ENCODE measurements around the gene PSMB7.

Gene PSMB7

DNA sequence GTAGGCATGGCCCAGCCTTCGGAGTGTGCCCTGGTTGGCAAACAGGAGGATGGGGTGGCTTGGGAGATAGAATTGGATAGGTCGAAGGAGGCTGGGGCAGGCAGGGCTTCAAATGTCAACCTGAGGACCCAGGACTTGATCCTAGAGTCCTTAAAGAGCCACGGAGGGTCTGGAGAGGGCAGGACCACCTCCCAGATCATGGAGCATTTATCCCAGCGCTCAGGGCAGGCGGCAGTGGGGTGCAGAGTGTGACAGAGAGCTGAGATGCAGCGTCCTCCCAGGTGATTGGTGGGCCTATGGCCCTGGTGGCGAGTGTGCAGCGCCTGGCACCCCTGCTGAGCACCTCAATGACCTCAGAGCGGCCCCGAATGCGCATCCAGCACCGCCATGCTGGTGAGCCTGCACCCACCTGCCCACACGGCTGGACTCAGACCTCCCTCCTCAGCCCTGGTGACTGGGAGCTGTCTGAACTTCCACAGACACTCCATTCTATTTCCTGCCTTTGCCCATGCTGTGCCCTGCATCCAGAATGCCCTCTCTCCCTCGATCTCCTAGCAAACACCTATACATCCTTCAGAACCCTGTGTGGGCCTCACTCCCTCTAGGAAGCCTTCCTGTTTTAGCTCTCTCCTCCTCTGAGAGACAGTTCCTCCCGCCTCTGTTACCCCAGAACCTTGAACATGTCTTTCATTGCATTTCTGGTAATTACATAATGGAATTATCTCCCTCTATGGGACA is 41.3 kb upstream of the PSMB7 start:
- POLR2A ChIA-PET, result no interaction called here
- TF ChIP-seq SETDB1 (IDR thresholded peaks at IDR 0.05; ENCODE audit: insufficient read length, low read length), result no peak
- TF ChIP-seq GLIS1 (tag by site-specific recombination; IDR thresholded peaks at IDR 0.05), result no peak
- TF ChIP-seq ZFP3 (tag by site-specific recombination; IDR thresholded peaks at IDR 0.05; ENCODE audit: low read depth), result peak; percentile 58; the same call in 1 of the 2 replicates
- TF ChIP-seq ZNF791 (tag by site-specific recombination; IDR thresholded peaks at IDR 0.05), result no peak
- no peak for TF ChIP-seq ZSCAN18 (tag by site-specific recombination; IDR thresholded peaks at IDR 0.05)
- no peak for TF ChIP-seq PRDM6 (tag by site-specific recombination; IDR thresholded peaks at IDR 0.05)
- CTCF ChIA-PET, result interaction anchor here (0.6 to 1.2 kb wide), 3 partner anchors 9 to 330 kb away, joined by 3 to 4 read pairs (median 3); no protein-coding TSS in a partner anchor
- Histone ChIP-seq H3K4me3 (ENCODE audit: low read depth, low read length) (no peak overlapping the region), H3K4me1 (ENCODE audit: control insufficient read depth, insufficient read depth, low read length) (no peaks in the 10 kb centered on the region), H3K27ac (ENCODE audit: extremely low read depth, low read depth, low read length) (no peak overlapping the region), H3K36me3 (ENCODE audit: control insufficient read depth in 2 of 2, insufficient read depth in 1 of 2, low read length in 2 of 2) (no peaks in the 10 kb centered on the region), H3K9me3 (ENCODE audit: control insufficient read depth, insufficient read depth, low read depth, low read length) (no peaks in the 10 kb centered on the region)

- H3K9me3 ChIP-seq (ENCODE audit: control insufficient read depth, insufficient read depth, low read depth, low read length), result no peaks in the 10 kb centered on the region
- no peak overlapping the region for H3K4me3 ChIP-seq (ENCODE audit: low read depth, low read length)
- no peak overlapping the region for H3K27ac ChIP-seq (ENCODE audit: extremely low read depth, low read depth, low read length)
- H3K4me1 ChIP-seq (ENCODE audit: control insufficient read depth, insufficient read depth, low read length), result no peaks in the 10 kb centered on the region
- ChIA-PET POLR2A (no interaction called here), CTCF (interaction anchor here (0.6 kb wide), 1 partner anchor 77 kb away, joined by 4 read pairs; no protein-coding TSS in a partner anchor)
- no peaks in the 10 kb centered on the region for H3K36me3 ChIP-seq (ENCODE audit: control insufficient read depth in 2 of 2, insufficient read depth in 1 of 2, low read length in 2 of 2)
- TF ChIP-seq ZNF510 (tag by site-specific recombination; IDR thresholded peaks at IDR 0.05; ENCODE audit: insufficient replicate concordance) (no peak), ZBTB48 (tag by site-specific recombination; IDR thresholded peaks at IDR 0.05) (no peak)
- TF ChIP-seq, protein P1, sequence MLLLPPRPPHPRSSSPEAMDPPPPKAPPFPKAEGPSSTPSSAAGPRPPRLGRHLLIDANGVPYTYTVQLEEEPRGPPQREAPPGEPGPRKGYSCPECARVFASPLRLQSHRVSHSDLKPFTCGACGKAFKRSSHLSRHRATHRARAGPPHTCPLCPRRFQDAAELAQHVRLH (tag by site-specific recombination; IDR thresholded peaks at IDR 0.05), result peak; percentile 10; the same call in 1 of the 2 replicates
Measured at GRCh38 chr9:124455820-124456219, 40.6 kb upstream of the PSMB7 start.

GRCh38 chr9:124454791-124455443 is 39.7 kb upstream of the PSMB7 start:
- POLR2A ChIA-PET, result interaction anchor here (1.4 kb wide), 1 partner anchor 11 kb away, joined by 5 read pairs; no protein-coding TSS in a partner anchor
- H3K27ac ChIP-seq (ENCODE audit: extremely low read depth, low read depth, low read length), result no peak overlapping the region
- H3K36me3 ChIP-seq (ENCODE audit: control insufficient read depth in 2 of 2, insufficient read depth in 1 of 2, low read length in 2 of 2), result no peaks in the 10 kb centered on the region
- H3K4me1 ChIP-seq (ENCODE audit: control insufficient read depth, insufficient read depth, low read length), result no peaks in the 10 kb centered on the region; the same call in 1 of the 2 replicates
- H3K4me3 ChIP-seq (ENCODE audit: low read depth, low read length), result no peak overlapping the region
- no peak for TF ChIP-seq ZNF670 (tag by site-specific recombination; IDR thresholded peaks at IDR 0.05; ENCODE audit: low read depth)
- no peak for TF ChIP-seq ZNF211 (tag by site-specific recombination; IDR thresholded peaks at IDR 0.05; ENCODE audit: low read depth)
- TF ChIP-seq KLF7 (tag by site-specific recombination; IDR thresholded peaks at IDR 0.05; ENCODE audit: borderline replicate concordance), result no peak
- TF ChIP-seq ZNF302 (tag by site-specific recombination; IDR thresholded peaks at IDR 0.05; ENCODE audit: low read depth), result no peak
- no peak for TF ChIP-seq ZNF292 (tag by site-specific recombination; IDR thresholded peaks at IDR 0.05; ENCODE audit: borderline replicate concordance, low read depth)
- no peak for TF ChIP-seq ZSCAN30 (tag by site-specific recombination; IDR thresholded peaks at IDR 0.05)
- no peak for TF ChIP-seq ZNF707 (tag by site-specific recombination; IDR thresholded peaks at IDR 0.05)
- TF ChIP-seq, protein P2, sequence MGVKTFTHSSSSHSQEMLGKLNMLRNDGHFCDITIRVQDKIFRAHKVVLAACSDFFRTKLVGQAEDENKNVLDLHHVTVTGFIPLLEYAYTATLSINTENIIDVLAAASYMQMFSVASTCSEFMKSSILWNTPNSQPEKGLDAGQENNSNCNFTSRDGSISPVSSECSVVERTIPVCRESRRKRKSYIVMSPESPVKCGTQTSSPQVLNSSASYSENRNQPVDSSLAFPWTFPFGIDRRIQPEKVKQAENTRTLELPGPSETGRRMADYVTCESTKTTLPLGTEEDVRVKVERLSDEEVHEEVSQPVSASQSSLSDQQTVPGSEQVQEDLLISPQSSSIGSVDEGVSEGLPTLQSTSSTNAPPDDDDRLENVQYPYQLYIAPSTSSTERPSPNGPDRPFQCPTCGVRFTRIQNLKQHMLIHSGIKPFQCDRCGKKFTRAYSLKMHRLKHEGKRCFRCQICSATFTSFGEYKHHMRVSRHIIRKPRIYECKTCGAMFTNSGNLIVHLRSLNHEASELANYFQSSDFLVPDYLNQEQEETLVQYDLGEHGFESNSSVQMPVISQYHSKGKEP (tag by site-specific recombination; IDR thresholded peaks at IDR 0.05), result no peak
- no peak for TF ChIP-seq ZNF335 (tag by site-specific recombination; conservative IDR thresholded peaks at IDR 0.05)
- TF ChIP-seq ZNF530 (tag by site-specific recombination; IDR thresholded peaks at IDR 0.05; ENCODE audit: low read depth), result no peak
- no peaks in the 10 kb centered on the region for H3K9me3 ChIP-seq (ENCODE audit: control insufficient read depth, insufficient read depth, low read depth, low read length)
- CTCF ChIA-PET, result no interaction called here

Data from HEK293 (cell line).